Activated CD8-positive, alpha-beta memory T cell treated with anti-CD3 and anti-CD28 coated beads, Interleukin-2, amount 50 U/mL, for 1 hour (primary cell): Measurements from ENCODE around the gene KRT33A.
"Not testable (repeated sequence)": the region's sequence is repeated elsewhere in the genome, so short reads cannot be mapped to it uniquely, and the experiment has no call there.

ENCODE experiments used
- DNase-seq: peaks from one replicate; pipeline ENCODE4 v3.0.0-alpha.2; 2020; ENCODE audit errors: extremely low read depth

KRT33A gene

DNA sequence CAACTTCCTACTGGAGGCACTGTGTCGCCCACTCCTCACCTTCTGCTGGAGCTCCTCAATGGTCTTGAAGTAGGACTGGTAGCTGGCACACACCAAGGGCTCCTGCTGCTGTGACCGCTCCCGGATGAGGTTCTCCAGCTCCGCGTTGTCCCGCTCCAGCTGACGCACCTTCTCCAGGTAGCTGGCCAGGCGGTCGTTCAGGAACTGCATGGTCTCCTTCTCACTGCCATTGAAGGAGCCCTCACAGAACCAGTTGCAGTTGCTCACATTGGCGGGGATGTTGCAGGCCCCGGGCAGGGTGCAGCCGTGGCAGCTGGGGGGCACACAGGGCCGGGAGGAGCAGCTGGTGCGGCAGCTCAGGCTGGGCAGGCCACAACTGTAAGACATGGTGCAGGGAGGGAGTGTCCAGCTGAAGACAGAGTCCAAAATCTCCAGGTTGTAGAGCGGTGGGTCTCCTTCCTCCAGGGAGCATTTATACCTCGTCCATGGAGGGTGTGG is at the start of gene KRT33A:
KRT33A (minus strand) TSS at position 448 of the 498 bp plus-strand sequence; CDS start at position 387, 61 bp downstream.
- DNase-seq: not testable (repeated sequence)

- DNase-seq: no peak
Measured at GRCh38 chr17:41396996-41397660, 46.5 kb upstream of the KRT33A start, which contains the start of gene KRT31. KRT31 (minus strand) TSS chr17:41397608; CDS start chr17:41397539, 69 bp downstream.

DNA sequence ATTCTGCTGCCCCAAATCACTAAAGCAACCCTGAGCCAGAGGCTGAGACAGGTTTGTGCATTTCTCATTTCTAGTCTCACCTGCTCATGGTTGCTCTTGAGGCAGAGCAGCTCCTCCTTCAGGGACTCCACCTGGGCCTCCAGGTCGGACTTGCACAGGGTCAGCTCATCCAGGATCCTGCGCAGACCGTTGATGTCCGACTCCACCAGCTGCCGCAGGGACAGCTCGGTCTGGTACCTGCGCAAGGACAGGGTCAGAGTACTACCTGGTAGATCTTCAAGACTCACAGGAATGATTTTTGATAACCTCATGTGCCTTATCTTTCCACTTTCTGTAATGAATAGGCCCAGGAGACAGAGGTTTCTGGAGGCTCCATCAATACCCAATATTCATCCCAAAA is 45.7 kb upstream of the KRT33A start:
- DNase-seq: no peak

DNA sequence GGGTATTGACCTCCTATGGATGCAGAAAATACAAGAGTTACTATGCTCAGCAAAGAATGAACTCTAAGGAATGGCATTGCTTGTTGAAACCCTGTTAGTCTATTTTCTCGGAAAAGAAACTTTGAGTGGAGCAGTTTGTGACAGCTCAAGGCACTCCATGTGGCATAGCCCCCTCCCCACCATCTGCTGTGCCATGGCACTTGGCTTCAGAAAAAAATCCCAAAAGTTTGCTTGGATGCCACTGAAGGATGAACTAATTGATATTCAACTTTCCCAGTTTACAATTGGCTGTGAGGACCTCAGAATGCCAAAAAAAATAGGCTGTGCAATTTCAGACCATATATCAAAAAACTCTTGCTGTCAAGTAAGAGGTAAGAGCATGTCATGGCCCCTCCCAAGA is 45.0 kb upstream of the KRT33A start:
- DNase-seq: no peak

DNA sequence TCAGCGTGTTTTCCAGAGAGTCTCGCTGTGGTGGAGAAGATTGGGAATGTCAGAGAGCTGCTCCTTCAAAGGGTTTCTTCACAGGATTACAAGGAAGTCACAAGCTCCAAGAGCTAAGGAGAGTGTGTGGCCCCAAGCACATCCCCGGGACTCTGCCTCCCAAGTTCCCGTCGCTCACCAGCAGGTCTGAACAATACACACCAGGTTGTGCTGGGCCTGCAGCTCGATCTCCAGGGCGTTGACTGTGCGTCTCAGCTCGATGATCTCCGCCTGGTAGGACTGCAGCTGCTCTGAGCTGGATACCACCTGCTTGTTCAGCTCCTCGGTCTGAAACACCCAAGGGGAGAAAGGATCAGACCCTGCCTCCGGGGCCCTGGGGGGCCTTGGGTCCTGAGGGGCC is 44.4 kb upstream of the KRT33A start:
- DNase-seq: not testable (repeated sequence)

- DNase-seq: no peak
Measured at GRCh38 chr17:41394254-41394996, 43.8 kb upstream of the KRT33A start.

GRCh38 chr17:41393826-41394225 is 43.2 kb upstream of the KRT33A start:
- DNase-seq: no peak

DNA sequence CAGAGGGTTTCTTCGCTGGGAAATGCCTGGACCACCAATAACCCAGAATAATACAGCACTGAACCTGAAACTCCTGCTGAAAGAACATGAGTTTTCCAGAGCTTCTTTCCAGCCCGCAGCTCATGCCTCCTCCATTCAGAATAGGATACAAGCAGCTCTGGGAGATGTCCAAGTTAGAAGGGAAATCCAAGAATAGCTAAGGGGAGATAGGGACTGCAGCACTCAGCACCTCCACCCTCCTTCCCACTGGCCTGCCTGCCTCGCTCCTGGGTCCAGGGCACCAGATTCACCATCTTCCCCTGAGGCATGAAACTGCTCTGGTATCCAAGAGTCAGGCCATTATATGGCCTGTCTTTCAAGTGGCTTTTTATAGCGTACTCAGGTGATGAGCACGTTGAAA is 42.7 kb upstream of the KRT33A start:
- DNase-seq: no peak

GRCh38 chr17:41392278-41392677 is 41.6 kb upstream of the KRT33A start:
- DNase-seq: no peak

DNA sequence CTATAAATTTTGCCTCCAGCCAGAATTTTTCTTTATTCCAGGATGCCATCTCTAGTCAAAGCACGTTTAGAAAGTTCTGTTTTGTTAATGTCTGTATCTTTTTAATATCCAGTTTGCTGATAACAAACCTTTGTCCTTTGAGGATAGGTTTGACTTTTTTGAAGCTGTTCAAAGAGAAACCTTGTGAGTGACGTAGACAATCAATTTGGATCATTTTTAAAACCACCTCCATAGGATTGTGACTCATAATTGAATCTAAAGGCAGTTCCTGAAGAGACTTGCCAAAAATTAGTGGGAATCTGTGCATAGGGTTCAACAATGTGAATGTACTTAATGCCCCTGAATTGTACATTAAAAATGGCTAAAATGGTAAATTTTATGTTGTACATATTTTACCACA is 40.9 kb upstream of the KRT33A start:
- DNase-seq: no peak

DNA sequence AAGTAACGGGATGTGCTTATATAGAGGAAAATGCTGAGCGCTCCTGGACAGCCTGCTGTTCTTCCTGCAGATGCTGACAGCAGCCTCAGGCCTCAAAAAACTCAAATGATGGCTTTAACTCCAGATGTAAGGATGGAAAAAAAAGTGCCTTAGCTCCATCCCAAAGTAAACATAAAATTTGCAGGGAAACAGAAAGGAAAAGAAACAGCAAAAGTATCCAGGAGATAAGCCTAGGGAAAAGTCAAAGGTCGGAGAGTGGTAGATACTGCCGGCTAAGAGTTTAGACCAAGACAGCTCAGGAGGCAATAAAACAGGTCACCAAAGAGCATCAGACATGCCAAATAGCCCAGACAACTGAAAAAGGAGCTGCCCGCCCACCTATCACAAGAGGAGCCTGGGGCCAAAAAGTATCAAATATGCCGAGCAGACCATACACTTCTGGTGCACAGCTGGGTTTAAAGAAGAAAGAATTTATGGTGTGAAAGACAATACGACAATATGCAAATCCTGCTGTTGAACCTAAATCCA is 39.8 kb upstream of the KRT33A start:
- no peak for DNase-seq

GRCh38 chr17:41387670-41388069 is 37.0 kb upstream of the KRT33A start:
- no peak for DNase-seq

DNA sequence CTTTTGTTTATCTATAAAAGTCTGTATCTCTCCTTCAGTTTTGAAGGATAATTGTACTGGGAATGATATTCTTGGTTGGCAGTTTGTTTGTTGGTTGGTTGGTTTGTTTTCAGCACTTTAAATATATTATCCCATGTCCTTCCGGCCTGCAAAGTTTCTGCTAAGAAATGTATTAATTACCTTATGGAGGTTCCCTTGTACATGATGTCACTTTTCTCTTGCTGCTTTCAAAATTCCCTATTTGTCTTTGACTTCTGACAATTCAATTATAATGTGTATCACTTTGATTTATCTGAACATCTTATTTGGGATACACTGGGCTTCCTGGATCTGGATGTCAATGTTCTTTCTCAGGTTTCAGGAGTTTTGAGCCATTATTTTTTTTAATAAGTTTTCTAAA is 35.6 kb upstream of the KRT33A start:
- no peak for DNase-seq

DNA sequence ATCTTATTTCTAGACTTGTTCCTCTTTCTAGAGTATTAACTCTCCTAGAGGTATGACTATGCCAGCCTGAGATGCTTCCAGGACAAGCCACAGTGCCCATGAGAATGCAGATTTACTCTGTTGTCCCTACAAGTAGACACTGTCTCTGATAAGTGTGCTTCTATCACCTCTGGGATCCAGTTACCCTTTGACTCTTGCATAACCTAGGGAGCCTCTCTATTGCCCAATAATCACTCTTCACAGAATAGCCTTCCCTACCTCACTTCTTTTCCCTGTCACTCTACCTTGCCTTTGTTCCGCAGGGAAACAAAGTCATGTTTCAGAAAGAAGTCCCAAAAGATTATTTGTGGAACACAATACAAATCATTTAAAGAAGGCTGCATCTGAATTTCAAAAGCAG is 33.1 kb upstream of the KRT33A start:
- DNase-seq: no peak

DNA sequence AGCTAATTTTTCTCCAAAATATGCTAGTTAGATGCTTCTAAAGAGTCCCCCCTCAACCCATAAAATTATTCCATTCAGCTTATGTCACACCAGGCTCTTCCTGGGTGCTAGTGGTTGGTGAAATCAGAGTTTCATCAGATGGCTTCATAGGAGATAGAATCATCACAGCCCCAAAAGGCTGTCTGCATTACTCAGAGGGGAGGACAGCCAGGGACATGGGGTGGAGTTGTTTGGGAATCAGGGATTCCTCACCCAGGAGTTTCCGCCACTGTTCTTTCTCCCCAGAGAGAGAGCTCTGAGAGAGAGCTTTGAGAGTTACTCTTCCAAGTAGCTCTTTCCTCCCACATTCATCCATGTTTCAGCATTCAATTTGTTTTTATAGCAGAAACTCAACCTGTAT is 31.8 kb upstream of the KRT33A start:
- no peak for DNase-seq

- not testable (repeated sequence) for DNase-seq
Measured at GRCh38 chr17:41381943-41382342, 31.3 kb upstream of the KRT33A start, which contains the start of gene KRT34. KRT34 (minus strand) TSS chr17:41382306; CDS start chr17:41382246, 60 bp downstream.

DNA sequence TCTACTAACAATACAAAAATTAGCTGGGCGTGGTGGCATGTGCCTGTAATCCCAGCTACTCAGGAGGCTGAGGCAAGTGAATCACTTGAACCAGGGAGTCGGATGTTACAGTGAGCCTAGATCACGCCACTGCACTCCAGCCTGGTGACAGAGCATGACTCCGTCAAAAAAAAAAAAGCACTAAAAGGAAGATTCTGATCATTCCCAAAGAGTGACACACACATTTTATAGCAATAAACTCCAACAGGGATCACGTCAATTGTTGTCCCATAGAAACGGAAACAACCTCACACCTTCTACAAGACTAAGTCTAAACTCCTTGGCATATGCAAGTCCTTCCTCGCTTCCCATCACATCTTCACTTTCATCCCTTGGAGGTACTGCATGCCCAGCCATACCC is 29.5 kb upstream of the KRT33A start:
- not testable (repeated sequence) for DNase-seq

DNA sequence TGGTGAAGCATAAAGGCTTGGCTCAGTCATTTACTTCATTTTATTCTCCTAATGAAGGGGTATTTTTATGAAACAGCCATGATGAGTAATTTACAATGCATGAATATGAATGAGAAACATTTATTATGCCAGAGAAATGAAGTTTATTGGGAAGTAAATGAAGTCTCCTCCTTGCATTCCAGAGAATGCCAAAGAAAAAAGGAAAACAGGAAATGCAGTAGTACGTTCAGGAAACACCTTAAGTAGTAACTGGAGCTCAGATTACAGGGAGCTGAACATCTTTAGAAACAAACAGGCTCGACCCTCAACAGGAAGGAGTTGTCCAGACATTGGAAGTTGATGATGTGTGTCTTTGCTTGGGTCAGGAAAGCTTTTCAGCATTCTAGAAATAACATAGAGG is 26.9 kb upstream of the KRT33A start:
- DNase-seq: no peak

- DNase-seq: no peak
Measured at GRCh38 chr17:41369713-41370112, 19.1 kb upstream of the KRT33A start, which contains the start of gene KRT33B. KRT33B (minus strand) TSS chr17:41369813; CDS start chr17:41369750, 63 bp downstream.

DNA sequence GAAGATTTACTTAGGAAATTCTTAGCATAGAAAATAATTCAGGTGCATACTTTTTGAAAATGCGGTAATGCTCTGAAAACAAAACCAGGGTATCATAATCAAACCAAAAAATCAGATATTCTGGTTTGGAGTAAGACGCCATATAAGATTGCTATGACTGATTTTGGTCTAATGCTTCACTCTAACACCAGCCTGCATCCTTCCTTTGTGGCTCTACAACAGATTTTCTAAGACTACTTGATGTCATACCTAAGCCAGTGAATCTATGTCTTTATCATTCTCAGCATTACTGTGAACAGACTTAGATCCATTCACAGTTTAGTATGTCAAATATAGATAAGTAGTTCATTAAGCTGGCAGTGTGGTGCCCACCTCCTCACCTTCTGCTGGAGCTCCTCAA is 18.4 kb upstream of the KRT33A start:
- no peak for DNase-seq

DNA sequence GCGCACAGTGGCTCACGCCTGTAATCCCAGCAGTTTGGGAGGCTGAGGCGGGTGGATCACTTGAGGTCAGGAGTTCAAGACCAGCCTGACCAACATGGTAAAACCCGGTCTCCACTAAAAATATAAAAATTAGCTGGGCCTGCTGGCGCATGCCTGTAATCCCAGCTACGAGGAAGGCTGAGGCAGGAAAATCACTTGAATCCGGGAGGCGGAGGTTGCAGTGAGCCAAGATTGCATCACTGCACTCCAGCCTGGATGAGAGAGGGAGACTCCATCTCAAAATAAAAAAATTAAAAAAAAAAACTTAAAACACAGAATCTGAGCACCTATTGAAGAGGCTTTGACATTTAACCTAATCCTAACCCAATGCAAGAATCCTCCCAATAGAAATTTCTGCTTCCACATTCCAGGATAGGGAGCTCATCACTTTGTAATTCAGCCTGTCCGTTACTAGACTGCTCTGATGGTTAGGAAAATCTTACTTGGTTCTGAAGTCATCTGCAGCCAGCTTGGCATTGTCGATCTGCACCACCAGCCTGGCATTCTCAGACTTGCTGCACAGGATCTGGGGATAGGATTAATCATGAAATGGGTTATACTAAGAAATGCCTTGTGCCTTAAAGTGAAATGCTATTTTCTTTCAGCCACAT is 16.9 kb upstream of the KRT33A start:
- no peak for DNase-seq

GRCh38 chr17:41366070-41366469 is 15.4 kb upstream of the KRT33A start:
- DNase-seq: no peak
